ENCODE data around the gene CDH6. TPM values are rescaled to one million over a fixed set of nuclear protein-coding genes. Genes with fewer than 3 reads are reported as not detected.

CDH6 gene
- total RNA-seq, 2 donors from 2014 or later, result 0.52 to 2.0 TPM

- TF ChIP-seq CTCF (IDR thresholded peaks at IDR 0.05), result no peak
Measured at GRCh38 chr5:31221001-31221400, 27.5 kb downstream of the CDH6 start.

GRCh38 chr5:31225118-31225517 is 31.6 kb downstream of the CDH6 start:
- Histone ChIP-seq H3K27ac (no peak overlapping the region), H3K4me3 (no peak overlapping the region), H3K9me3 (no peaks in the 10 kb centered on the region), H3K9ac (ENCODE audit: low read depth in 2 of 2, low read length in 2 of 2) (no peak overlapping the region), H3K4me1 (no peaks in the 10 kb centered on the region), H3K27me3 (no peaks in the 10 kb centered on the region), H3K36me3 (no peaks in the 10 kb centered on the region)
- no peak for DNase-seq
- intact Hi-C loops (cut with DNase I), result loop anchor here (5.0 kb wide), 1 partner anchor 818 kb away; no protein-coding TSS in a partner anchor
- no peak for TF ChIP-seq CTCF (IDR thresholded peaks at IDR 0.05)

More at GRCh38 chr5:31221001-31221400, 27.5 kb downstream of the CDH6 start:
- Histone ChIP-seq H3K9ac (ENCODE audit: low read depth in 2 of 2, low read length in 2 of 2) (no peak overlapping the region), H3K9me3 (no peaks in the 10 kb centered on the region), H3K4me3 (no peak overlapping the region), H3K27ac (no peak overlapping the region), H3K36me3 (no peaks in the 10 kb centered on the region), H3K4me1 (no peaks in the 10 kb centered on the region), H3K27me3 (no peaks in the 10 kb centered on the region)
- DNase-seq, result no peak
- intact Hi-C loops (cut with DNase I), result no loop called here

- no peak for TF ChIP-seq CTCF (IDR thresholded peaks at IDR 0.05)
- H3K4me1 ChIP-seq, result no peaks in the 10 kb centered on the region
- no peak overlapping the region for H3K4me3 ChIP-seq
- DNase-seq, result no peak
- no peak overlapping the region for H3K9ac ChIP-seq (ENCODE audit: low read depth in 2 of 2, low read length in 2 of 2)
- intact Hi-C loops (cut with DNase I), result loop anchor here (5.0 kb wide), 1 partner anchor 818 kb away; no protein-coding TSS in a partner anchor
- H3K27ac ChIP-seq, result no peak overlapping the region
- H3K36me3 ChIP-seq, result no peaks in the 10 kb centered on the region
- H3K27me3 ChIP-seq, result no peaks in the 10 kb centered on the region
- H3K9me3 ChIP-seq, result no peaks in the 10 kb centered on the region
Measured at GRCh38 chr5:31225613-31226012, 32.1 kb downstream of the CDH6 start.

GRCh38 chr5:31226651-31227050 is 33.2 kb downstream of the CDH6 start:
- H3K36me3 ChIP-seq, result no peaks in the 10 kb centered on the region
- no peaks in the 10 kb centered on the region for H3K27me3 ChIP-seq
- no peak for DNase-seq
- TF ChIP-seq CTCF (IDR thresholded peaks at IDR 0.05), result no peak
- no peak overlapping the region for H3K4me3 ChIP-seq
- no peaks in the 10 kb centered on the region for H3K4me1 ChIP-seq
- H3K9me3 ChIP-seq, result no peaks in the 10 kb centered on the region
- intact Hi-C loops (cut with DNase I), result loop anchor here (5.0 kb wide), 1 partner anchor 819 kb away; no protein-coding TSS in a partner anchor
- no peak overlapping the region for H3K27ac ChIP-seq
- H3K9ac ChIP-seq (ENCODE audit: low read depth in 2 of 2, low read length in 2 of 2), result no peak overlapping the region

- intact Hi-C loops (cut with DNase I), result loop anchor here (5.0 kb wide), 1 partner anchor 822 kb away; no protein-coding TSS in a partner anchor
- no peak overlapping the region for H3K4me3 ChIP-seq
- no peak overlapping the region for H3K9ac ChIP-seq (ENCODE audit: low read depth in 2 of 2, low read length in 2 of 2)
- no peak for TF ChIP-seq CTCF (IDR thresholded peaks at IDR 0.05)
- no peak for DNase-seq
- no peak overlapping the region for H3K27ac ChIP-seq
- H3K27me3 ChIP-seq, result no peaks in the 10 kb centered on the region
- no peaks in the 10 kb centered on the region for H3K9me3 ChIP-seq
- no peaks in the 10 kb centered on the region for H3K36me3 ChIP-seq
- H3K4me1 ChIP-seq, result no peaks in the 10 kb centered on the region
Measured at GRCh38 chr5:31229266-31229665, 35.8 kb downstream of the CDH6 start.

All from colonic mucosa (tissue), 4 donors.